Heart left ventricle (tissue), 13 donors: Measurements from ENCODE around the gene GGACT.

Experiments used
- POLR2A ChIP-seq, 2 donors: fragments of 450-650 bp; IDR thresholded peaks; one replicate each; pipeline ENCODE4 v1.6.1; 2017; ENCODE audit warnings: antibody characterized with exemption in 2 of 2, mild to moderate bottlenecking in 2 of 2, moderate library complexity in 2 of 2
- TF ChIP-seq, protein P1 (sequence below), 12 donors: fragments of 200-600 bp; sonication (generic) in 4 of 12; IDR thresholded peaks; one replicate each; pipeline versions ENCODE4 v1.5.0 to v1.8.0; 2018 to 2022; ENCODE audit warnings: antibody characterized with exemption in 12 of 12, mild to moderate bottlenecking in 5 of 12
- donor health status: ischemic (EF 13 %, LVEDD 7.1; RV severe dilation, severe dysfunction).
- donor health status: DM: no; HTN: yes; CAD: no.
- donor health status: DM: no; HTN: no; CAD: no.
- donor health status: ischemic (EF 25% LVEDD 6.9; RV normal size, moderate dysfunction).
- donor health status: ischemic (EF 25% LVEDD 5.7; RV mildly dilated, moderate dysfunction).
- donor health status: ischemic (EF 35%, LVEDD 5.7; RV mildly dilated, moderate dysfunction).
- donor health status: nonischemic (EF 11% LVEDD 7.7; RV severe dilation, severe dysfunction).
- donor health status: DM: yes; HTN: yes; CAD: no.
- donor health status: PGD.
- donor health status: ischemic (EF 29% LVEDD 5.4; RV normal size, mild dysfunction).
- donor health status: nonischemic (EF 23%, LVEDD 6.1; RV moderate dilation, normal function).

DNA sequence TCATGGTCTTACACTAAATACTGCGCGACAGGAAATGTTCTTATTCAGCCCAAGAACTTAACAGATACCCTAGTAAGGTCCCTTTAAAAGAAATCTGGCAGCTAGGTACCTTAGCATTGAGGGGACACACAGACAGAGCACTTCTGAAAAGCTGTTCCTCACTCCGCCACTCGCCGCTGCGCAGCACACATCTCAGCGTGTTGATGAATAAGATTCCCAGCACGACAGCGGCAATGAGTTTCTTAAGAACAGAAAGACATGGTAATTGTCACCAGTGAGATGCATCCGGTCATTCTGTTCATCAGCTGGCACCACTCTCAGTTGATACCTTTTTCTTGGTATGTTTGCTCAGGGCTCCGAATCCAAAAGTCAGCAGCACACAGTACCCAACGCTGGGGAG, 46.1 kb upstream of the GGACT start:
- no peak for TF ChIP-seq POLR2A (IDR thresholded peaks at IDR 0.05)
- TF ChIP-seq, protein P1, sequence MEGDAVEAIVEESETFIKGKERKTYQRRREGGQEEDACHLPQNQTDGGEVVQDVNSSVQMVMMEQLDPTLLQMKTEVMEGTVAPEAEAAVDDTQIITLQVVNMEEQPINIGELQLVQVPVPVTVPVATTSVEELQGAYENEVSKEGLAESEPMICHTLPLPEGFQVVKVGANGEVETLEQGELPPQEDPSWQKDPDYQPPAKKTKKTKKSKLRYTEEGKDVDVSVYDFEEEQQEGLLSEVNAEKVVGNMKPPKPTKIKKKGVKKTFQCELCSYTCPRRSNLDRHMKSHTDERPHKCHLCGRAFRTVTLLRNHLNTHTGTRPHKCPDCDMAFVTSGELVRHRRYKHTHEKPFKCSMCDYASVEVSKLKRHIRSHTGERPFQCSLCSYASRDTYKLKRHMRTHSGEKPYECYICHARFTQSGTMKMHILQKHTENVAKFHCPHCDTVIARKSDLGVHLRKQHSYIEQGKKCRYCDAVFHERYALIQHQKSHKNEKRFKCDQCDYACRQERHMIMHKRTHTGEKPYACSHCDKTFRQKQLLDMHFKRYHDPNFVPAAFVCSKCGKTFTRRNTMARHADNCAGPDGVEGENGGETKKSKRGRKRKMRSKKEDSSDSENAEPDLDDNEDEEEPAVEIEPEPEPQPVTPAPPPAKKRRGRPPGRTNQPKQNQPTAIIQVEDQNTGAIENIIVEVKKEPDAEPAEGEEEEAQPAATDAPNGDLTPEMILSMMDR (IDR thresholded peaks at IDR 0.05): no peak
